GM18858 (cell line): Measurements from ENCODE around the gene ELMO3.

Experiments used
- ATAC-seq: cut with Tn5 transposase; IDR thresholded peaks from one replicate; pipeline ENCODE4 v1.9.1; 2021; ENCODE audit not compliant: unreplicated experiment

ELMO3 gene

GRCh38 chr16:67196881-67197280 lies 2.0 kb upstream of the ELMO3 start:
- no peak for ATAC-seq

GRCh38 chr16:67197704-67198103 lies 1.2 kb upstream of the ELMO3 start:
- no peak for ATAC-seq

- ATAC-seq: no peak
Observed at GRCh38 chr16:67198238-67198734, 645 bp upstream of the ELMO3 start.

- no peak for ATAC-seq
Observed at GRCh38 chr16:67199808-67200198, 872 bp downstream of the ELMO3 start.

GRCh38 chr16:67200491-67200890 lies 1.6 kb downstream of the ELMO3 start:
- no peak for ATAC-seq

- ATAC-seq: no peak
Observed at GRCh38 chr16:67201411-67202345, 2.7 kb downstream of the ELMO3 start.

- ATAC-seq: no peak
Observed at GRCh38 chr16:67202426-67202825, 3.5 kb downstream of the ELMO3 start.

GRCh38 chr16:67202956-67203493 lies 4.1 kb downstream of the ELMO3 start:
- no peak for ATAC-seq

- ATAC-seq: no peak
Observed at GRCh38 chr16:67204076-67204475, 5.1 kb downstream of the ELMO3 start.

- ATAC-seq: no peak
Observed at GRCh38 chr16:67206129-67206837, 7.4 kb downstream of the ELMO3 start.

- ATAC-seq: no peak
Observed at GRCh38 chr16:67206838-67207248, 7.9 kb downstream of the ELMO3 start.

- no peak for ATAC-seq
Observed at GRCh38 chr16:67207249-67208091, 8.5 kb downstream of the ELMO3 start.

GRCh38 chr16:67208154-67208896 lies 9.4 kb downstream of the ELMO3 start:
- ATAC-seq: no peak

- ATAC-seq: no peak
Observed at GRCh38 chr16:67209565-67209964, 10.6 kb downstream of the ELMO3 start.

GRCh38 chr16:67210069-67210937 lies 11.4 kb downstream of the ELMO3 start:
- ATAC-seq: no peak

- ATAC-seq: no peak
Observed at GRCh38 chr16:67211674-67212073, 12.7 kb downstream of the ELMO3 start.

- no peak for ATAC-seq
Observed at GRCh38 chr16:67212766-67213165, 13.8 kb downstream of the ELMO3 start.

- ATAC-seq: no peak
Observed at GRCh38 chr16:67213197-67214019, 14.5 kb downstream of the ELMO3 start.
